Stimulated activated CD4-positive, alpha-beta T cell treated with anti-CD3 and anti-CD28 coated beads, Interleukin-4, amount 100 ng/mL, for 24 hours (primary cell): ENCODE measurements around the gene EFNA5.

ENCODE experiments used
- DNase-seq: peaks from one replicate; pipeline ENCODE4 v3.0.0-alpha.2; 2020

Gene EFNA5

DNA sequence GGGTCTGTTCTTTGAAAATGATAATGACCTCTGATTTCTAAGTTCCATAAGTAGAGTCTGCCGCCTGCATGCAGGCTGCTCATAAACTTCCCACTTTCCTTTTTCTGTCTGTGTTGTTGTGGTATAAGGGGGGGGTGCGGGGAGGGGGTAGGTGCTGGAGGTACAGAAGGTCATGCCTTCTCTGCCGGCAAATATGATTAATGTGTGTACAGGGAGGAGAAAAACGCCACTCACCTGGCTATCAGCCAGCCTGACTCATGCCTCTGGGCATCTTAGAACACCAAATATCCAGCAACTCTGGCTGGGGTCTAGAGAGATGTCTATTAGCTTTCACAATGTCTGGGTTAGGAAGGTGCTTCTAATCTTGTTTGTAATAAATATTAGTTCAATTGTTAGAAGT, 128.3 kb downstream of the EFNA5 start:
- DNase-seq, result no peak

DNA sequence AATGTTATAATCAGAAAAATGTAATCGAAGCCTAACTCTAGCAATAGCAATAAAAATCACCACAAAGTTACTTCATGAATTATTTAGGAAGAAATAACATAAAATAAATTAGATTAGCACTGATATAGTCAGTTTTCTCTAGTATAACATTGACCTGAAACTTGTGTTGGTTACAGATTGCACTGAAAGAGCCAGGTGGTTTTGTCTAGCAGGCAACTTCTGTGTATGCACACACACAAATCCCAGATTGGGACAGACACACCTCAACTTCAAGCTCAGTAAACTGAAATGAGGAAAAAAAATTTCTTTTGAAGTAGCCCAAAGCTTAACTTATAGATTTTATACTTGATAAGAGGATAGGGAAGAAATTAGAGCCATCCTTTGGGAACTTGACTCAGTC, 129.3 kb downstream of the EFNA5 start:
- no peak for DNase-seq

DNA sequence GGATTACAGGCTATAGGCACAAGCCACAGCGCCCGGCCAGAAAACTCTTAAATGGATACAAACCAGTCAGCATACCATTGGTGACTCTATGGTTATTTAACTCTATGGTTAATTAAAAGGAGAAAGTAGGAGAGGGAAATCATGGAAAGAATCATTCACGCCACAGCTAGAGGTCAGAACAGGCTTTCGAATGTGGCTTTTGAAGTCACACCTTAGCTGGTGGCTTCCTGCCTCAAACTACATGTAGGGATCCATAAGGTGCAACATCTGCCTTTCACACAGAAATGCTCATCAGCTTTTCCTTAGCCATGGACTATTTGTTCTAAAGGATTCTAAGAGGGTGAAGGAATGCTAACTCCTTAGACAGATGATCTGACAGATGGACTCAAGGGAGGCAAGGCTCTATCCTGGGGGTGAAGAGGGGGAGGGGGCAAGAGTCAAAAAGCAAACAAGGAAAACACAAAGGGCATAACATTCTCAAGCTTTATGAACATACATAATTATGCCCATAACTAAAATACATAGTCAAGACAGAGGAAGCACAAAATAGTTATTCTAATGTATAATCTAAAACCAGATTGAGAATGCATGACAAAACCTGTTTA, 130.9 kb downstream of the EFNA5 start:
- no peak for DNase-seq

DNA sequence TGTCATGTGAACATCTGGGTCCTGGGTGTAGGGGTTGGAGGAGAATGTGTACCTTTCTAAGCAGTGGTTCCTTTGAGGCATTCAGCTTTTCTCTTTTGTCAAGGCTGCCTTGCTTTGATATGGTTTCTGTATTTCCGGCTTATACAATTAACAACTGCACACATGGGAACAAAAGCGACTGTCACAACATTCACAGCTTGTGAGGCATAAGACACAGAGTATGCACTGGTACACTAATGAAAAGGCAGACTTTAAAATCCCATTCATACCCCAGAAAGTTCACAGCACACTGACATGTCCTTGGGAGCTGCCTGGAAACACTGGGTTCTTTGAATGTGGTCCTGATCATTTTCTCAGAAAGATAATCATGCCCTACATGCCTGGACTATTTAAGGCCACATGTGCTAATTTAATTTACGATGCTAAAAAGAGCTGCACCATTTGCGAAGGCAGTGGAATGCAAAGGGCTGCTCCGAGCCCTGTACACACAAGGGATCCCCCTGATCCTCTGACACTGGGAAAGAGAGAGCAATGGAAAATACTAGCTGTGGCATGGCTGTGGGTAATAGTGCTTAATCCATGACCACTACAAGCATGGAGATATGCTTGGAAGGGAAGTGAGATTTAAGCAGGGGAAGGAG, 131.8 kb downstream of the EFNA5 start:
- no peak for DNase-seq

DNA sequence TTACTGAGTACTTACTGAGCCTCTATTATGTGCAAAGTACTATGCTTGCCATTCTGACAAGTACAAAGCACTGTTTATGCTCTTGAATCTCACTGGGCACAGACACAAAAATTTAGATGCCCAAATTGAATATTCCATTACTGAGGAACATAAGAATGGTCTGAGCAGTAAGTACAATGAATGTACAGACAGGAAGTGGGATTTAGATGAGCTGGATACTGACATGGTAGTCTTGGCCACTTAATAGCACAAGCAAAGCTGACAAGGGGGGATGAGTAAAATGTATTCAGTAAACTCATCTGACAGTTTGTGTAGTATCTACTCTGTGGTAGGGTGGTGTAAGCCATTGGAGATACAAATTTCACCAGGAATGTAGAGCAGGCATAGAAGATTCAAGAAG, 132.4 kb downstream of the EFNA5 start:
- DNase-seq, result no peak

GRCh38 chr5:107535849-107536248, 134.9 kb downstream of the EFNA5 start:
- no peak for DNase-seq

- DNase-seq, result no peak
Observed at GRCh38 chr5:107533910-107534876, 136.5 kb downstream of the EFNA5 start.

DNA sequence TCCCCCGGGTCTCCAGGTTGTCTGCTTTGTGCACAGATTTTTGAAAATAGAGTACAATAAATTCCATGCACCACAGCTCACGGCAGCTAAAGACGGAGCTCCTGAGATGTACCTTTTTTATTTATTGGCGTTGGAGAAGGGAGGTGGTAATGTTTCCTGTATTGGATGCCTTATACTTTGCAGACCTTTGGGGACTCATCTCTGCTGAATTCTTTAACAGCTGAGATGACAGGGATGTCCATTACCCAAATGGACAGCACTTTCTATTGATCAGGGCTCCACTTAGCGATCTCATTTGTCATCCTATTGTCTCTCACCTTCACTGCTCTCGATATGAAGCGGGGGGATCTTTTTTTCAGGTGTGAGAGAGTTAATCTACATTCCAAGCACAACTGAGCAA, 137.8 kb downstream of the EFNA5 start:
- no peak for DNase-seq

DNA sequence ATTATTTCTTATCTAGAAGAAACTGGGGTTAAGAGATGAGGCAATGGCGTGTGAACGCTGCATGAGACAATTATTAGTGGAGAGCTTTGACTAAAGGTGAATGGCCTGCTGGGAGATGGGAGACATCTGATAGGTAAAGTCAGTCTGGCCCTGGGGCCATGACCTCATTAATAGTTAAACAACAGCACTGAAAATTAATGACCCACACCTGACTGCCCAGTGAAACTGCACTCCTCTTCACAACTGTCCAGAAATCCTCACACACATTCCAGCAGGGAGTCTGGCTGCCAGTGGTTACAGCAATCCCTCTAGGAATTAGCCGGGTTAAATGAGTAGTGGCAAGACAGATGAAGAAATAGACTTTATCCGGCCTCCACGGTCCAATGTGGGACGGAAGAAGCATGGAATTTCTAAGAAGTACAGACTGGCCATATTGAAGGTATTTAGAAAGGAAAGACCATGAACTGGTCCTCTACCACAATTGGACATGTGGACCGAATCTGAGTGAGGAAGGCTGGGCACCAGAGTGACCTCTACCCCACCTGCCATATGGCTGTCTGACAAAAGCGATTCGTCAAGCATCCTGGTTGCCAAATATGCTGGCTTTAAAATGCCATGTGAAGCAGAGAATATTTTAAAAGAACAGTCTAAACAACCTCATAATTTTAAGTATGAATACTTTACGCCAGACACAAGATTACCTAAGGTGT, 138.4 kb downstream of the EFNA5 start:
- DNase-seq, result no peak

DNA sequence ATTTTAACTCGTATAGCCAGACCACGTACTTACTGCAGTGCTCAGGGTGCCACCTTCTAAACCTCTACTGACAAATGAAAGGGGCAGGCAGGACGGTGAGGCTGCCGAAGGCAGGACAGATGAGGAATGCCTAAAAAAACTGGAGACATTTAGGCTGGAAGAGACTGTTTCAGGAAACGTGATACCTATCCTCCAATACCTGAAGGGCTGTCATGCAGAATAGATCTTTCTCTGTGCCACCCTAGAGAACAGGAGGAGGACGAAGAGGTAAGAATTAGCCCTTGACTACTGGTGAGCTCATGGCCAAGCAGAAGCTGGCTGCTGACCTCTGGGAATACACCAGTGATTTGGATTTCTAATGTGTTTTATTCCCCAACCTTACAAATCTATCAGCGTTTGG, 139.4 kb downstream of the EFNA5 start:
- DNase-seq, result no peak

DNA sequence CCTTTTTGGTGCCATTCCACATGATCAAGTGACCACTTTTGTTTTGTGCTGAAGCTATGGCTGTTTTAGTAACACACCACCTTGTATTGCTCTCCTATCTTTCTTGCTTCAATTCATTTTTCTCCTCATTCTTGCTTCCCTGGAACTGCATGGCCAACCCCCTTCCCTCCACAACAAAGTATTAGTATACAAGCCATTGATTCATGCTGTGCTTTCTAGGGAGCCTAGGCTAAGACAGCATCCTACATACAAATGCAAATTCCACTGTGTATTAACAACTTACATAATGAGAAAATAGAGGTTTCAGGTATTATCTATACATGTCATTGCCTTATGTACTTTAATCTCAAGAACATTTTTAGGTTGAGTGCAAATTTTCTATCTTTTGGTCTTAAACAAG, 141.1 kb downstream of the EFNA5 start:
- DNase-seq, result no peak

DNA sequence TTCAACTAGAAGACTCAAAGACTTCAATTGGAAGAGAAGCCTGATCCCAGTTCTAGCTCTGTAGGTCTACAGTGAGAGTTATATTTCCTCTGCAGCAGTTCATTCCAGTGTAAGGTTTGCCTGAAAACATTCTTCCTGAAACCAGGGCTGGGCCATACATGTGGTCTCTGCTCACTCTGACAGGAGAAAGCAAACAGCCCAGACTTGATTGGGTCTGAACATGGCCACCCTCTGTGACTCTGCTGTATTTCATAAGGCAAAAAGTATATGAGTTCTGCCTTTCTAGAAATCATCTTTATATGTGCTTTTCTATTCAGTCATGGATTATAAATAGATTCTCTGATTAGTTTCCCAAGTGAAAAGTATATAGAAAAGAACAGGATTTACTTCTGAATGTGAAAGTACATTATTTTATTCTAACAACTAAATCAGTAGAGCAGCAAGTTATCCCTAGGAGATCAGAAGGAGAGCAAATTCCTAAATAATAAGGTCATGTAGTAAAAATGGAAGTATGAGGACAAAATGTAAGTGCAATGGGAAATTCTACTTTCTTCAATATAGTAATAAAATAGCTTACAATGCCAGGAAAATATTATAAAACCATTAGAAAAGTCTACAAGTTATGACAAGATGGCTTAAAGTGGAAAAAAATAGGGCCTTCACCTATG, 144.3 kb downstream of the EFNA5 start:
- DNase-seq, result no peak

- DNase-seq, result no peak
Observed at GRCh38 chr5:107524111-107524510, 146.6 kb downstream of the EFNA5 start.

- no peak for DNase-seq
Observed at GRCh38 chr5:107523029-107523680, 147.6 kb downstream of the EFNA5 start.

- DNase-seq, result no peak
Observed at GRCh38 chr5:107522456-107522855, 148.3 kb downstream of the EFNA5 start.

GRCh38 chr5:107519900-107520354, 150.8 kb downstream of the EFNA5 start:
- DNase-seq, result no peak

DNA sequence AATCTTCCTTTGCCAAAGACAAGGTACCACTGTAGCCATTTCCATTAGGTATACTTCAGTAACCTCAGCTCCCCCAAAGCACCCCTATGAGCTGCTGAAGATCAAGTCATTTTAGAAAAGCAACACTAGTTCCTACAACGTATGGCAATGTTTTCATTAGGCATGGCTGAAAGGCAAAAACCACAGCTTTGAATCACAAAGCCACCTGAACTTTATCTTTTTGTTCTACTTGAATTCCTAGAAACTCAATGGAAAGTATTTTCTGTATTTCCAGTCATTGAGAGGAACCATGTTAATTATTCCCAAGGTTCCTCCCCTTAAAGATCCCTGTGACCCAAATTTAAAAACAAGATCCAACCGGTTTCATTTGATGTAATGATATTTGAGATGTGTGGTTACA, 152.1 kb downstream of the EFNA5 start:
- DNase-seq, result no peak

- no peak for DNase-seq
Observed at GRCh38 chr5:107518190-107518589, 152.5 kb downstream of the EFNA5 start.

DNA sequence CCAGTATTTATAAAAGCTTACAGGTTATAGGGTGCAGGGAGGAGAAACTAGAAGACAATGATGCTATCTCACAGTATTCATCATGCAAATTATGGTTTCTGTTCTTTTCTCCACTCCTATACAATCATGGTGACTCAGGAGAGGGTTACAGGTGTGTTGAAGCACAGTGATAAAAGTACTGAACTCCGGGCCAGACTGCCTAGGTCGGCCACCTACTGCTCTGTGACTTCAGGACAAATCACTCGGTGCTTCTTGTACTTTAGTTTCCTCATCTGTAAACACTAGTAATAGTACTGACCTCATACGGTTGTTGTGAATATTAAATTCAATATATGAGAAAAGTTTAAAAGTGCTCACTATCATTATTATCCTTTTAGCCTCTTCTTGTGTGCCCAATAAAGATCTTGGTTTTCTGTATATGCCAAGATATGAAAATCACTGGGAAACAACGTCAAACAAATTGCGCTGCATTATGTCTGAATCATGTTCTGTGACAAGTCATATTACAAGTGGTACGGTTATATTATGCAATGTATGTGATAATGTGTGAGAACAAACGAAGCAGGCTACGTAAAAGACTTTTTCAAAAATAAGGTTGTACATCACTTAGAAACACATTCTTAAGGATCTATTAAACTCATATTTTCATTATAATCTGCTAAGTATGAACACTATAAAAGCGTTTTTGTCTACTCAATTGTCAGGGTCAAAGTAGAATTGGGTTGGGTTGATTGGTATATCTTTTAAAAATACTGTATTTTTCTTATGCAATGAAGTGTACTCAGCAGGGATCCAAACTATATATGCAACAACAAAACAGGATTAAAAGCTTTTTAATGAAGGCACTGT, 153.3 kb downstream of the EFNA5 start:
- DNase-seq, result no peak

DNA sequence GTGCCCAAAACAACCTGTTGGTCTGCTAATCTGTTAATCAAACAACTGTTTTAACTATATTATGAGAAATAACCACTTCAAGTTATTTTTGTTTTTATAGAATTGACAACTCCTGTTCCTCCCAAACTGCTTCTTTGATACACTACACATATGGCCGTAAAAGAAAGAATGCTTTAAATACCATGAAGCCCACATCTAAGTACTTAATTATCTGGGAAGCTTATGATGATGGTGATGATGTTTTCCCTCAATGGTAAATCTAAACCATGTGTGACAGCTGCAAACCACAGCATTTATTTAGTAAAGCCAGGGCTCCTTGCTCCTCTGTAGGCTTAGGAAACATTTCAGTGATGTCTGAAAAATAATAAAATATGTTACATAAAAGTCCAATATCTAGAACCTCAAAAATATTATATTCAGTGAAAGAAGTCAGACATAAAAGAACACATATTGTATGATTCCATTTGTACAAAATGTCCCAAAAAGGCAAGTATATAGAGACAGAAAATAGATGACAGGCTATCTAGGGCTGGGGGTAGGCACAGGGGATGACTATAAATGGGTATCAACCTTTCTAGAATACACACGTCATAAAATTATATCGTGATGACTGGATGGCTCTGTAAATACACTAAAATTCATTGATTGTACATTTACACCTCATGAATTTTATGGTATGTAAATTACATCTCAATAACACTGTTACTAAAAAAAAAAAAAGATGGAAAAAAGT, 154.1 kb downstream of the EFNA5 start:
- no peak for DNase-seq
